IPS-NIHi7 (cell line): ENCODE results near the gene GPR180.

ENCODE experiments used
- DNase-seq: peaks from one replicate; pipeline ENCODE4 v3.0.0; 2012; ENCODE audit warnings: mixed read lengths; ENCODE audit errors: extremely low spot score

Gene GPR180

DNA sequence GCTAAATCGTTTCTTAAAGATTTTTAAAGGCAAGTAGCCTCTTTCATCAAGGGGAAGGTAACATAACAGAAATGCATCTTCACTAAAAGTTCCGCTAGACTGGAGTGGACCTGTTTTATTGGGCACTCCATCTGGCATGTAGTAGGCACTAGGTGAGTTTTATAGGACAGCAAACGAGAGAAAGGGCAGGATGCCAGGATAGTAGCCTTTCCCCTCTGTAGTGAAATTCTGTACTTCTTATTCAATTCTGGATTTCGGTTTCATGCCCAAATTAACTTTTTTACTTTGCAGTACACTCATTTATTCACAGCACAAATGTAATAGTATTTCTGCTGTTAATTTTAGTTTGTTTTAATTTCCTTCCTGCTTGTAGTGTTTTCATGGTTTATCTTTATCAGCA, 45.2 kb downstream of the GPR180 start:
- DNase-seq, result no peak

DNA sequence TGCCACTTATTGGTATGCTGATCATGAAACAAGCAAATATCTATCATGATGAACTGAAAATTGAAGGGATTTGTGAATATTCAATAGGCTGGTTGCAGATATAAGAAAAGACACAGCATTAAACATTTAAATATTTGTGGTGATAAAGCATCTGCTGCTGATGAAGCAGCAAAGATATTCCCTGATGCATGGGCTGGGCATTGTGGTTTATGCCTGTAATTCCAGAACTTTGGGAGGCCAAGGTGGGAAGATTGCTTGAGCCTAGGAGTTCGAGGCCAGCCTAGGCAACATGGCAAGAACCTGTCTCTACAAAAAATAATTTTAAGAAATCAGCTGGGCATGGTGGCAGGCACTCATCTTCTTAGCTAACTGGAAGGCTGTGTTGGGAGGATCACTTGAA, 54.5 kb downstream of the GPR180 start:
- DNase-seq, result no peak

DNA sequence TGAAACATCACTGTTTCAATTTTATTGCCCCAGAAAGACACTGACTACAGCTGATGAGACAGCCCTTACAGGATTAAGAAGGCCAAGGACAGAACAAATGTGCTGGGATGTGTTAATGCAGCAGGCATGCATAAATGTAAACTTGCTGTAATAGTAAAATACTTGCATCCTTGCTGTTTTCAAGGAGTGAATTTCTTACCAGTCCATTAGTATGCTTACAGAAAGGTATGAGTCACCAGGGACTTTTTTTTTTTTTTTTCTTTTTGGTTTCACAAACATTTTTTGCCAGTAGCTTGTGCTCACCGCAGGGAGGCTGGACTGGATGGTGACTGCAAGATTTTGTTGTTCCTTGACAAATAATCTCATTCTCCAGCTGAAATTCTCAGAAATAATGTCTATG, 55.1 kb downstream of the GPR180 start:
- no peak for DNase-seq

DNA sequence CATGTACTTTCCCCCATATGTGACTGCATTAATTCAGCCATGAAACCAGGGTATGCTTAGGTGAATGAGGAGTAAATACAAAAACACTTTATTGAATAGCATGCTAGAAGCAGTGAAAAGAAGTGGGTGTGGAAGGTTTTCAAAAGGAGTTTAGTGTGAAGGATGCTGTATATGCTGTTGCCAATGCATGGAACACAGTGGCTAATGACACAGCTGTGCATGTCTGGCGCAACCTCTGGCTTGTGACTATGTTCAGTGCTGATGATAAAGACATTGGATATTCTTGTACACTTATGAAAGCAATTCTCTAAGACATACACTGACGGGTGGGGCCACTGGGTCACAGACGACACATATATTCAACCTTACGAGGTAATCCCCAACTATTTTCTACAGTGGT, 55.5 kb downstream of the GPR180 start:
- DNase-seq, result no peak

DNA sequence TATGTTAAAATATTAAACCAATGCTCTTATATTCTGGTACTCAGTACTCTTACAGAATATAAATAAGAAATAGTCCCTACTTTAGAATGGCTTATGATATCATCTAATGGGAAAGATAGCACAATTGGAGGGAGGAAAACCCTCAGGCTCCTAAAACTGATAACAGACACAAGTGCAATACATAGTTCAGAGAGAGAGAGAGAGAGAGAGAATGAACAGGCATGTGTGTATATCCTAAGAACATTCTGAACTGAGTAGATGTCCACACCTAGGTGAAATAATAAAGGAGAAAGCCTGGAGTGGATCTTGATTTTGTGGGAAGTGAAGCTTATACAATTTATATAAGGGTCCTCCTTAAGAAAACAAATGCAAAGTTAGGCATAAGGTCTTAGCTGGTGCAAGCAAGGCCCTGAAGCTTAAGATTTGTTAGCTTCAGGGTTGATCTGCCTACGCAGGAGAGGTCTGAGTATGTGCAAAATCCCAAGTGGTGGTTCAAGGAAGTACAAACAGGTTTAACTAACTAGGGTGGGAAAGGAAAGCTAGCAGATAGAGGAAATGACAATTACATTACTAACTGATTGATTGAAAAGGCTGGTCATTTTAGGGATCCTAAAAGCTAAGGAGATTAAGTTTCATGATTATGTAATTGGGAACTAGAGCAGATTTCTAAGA, 57.4 kb downstream of the GPR180 start:
- DNase-seq, result peak; percentile 19

DNA sequence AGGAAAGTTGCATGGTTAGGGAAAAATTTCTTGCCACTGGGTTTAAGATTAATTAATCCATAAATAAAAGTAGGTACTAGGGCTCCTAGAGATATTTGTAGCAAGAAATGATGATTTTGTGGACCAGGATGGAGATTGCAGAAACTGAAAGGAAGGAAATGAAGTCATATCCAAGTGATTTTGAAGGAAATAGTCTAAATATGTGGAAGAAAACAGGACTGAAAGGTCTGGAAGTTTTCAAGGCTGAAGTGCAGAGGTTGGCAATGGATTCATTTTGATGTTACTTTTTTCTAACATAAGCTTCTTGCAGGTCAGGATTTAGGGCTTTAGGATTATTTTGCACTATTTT, 57.9 kb downstream of the GPR180 start:
- no peak for DNase-seq

DNA sequence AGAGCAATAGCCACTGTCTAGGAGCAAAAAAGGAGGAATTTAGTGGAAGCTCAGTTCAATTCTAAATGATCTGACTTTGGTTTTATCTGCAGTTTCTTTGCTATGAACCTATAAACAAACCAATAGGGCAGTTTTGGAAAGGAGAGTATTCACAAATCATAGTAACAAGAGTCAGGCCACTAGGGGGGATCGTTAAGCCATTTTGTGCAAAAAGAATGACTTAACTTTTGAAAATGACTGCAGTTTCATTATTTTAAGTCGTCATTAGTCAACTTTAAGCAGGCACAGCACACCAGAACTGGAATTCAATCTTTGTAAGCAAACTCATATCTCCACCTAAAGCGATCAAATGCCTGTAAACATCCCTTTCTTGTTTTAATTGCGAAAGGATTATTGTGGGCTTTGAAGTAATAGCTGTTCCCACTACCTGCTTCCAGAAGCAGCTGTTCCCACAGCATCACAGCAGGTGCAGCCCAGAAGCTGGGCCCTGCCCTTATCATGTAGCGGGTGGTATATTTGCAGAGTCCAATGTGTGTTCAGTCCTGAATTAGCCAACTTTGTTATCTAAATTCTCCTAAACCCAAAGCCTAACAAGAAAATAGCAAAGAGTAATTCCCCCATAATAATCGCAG, 59.2 kb downstream of the GPR180 start:
- DNase-seq, result peak; percentile 21

DNA sequence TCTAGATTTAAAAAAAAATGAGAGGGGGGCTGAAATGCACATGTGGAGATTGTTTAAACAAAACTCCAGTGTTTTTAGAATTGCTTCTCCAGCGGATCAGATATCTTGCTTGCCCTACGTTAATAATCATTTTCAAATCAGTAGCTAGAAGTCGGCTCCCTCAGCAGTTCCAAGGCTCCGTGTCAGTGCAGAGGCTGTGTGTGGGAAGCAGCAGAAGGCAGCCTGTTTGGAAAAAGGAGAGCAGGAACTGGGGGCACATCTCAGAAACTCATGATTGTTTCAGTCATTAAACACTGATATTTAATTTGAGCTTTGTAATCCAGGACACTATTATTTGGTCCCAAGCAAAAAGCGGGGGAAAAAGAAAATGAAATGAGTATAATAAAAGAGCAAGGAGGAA, 59.7 kb downstream of the GPR180 start:
- DNase-seq, result no peak

DNA sequence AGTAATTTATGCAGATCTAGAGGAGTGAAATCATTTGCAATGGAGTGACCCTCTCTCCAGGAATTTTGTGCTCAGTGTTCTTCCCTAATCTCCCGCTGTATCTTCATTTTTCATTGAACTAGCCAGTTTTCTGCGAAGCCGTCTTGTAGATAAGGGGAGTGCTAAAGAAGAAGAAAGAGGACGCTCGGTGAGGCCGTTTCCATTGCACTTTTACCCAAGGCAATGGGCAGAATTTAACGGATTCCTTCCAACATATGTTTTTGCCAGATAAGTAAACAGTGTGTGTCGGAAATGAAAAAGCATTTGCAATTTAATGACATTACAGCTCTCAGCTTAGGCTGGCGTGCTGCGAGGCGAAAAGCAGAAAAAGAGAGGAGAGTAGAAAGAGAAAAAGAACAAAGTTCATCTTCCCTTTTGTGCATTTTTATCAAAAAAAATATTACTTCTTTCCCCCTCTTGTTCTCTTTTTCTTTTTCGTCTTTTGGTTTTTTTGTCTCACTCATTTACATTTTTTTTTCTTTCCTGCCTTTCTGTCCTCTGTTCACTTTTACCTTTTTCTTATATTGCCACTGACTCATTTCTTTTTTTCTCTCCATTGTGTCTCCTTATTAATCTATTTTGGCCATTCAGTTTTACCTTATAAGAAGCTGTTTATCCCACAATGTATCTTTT, 60.8 kb downstream of the GPR180 start:
- no peak for DNase-seq

DNA sequence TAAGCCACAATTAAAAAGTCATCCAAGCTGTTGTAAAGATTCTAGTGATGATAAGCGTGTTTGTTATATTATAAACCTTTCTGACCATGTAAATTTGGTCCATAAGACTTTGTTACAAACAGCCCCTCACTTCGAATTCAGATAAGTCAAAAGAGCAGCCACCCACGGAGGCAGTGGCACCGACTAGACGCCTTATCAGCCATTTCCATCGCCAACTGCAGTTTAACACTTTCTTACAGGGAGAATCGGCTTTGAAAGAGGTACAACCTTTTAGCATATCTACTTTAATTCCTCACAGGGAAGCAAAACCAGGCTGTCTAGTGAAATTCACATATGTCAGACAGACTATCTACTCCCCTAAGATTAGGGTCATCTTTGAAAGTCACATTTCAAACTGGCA, 63.2 kb downstream of the GPR180 start:
- DNase-seq, result no peak

DNA sequence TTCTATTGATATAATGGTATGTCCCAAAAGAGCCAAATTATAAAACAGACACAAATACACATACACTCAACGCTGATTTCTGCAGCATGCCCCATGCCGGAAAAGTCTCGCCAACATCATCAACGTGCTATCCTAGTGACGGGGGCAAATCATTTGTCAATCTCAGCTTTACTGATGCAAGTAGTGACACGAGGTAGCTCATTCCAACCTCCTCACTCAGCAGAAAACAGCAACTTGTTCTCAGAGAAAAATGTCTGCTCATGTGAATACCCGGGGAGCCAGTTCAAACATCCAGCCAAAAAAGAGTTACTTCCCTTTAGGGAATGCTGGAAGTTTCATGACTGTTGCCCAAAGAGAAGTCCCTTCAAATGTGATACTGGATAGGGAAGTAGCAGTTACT, 64.4 kb downstream of the GPR180 start:
- DNase-seq, result no peak

DNA sequence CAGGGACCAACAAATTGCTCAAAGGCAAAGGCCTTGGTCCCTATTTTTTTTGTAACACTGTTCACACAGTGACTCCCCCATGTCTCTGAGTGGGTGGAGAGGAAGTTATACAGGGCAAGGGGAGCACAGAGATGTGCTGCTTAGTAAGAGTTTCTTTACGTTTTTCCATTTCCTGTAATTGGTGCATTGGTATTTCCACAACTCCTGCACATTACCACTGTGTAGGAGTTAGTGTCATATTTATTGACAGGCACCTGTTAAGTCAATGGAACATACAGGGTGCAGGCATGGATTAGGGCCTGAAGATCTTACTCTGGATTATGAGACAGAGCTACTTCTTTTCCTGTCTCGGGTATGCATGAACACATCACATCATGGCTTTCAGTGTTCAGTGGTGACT, 65.5 kb downstream of the GPR180 start:
- DNase-seq, result no peak

DNA sequence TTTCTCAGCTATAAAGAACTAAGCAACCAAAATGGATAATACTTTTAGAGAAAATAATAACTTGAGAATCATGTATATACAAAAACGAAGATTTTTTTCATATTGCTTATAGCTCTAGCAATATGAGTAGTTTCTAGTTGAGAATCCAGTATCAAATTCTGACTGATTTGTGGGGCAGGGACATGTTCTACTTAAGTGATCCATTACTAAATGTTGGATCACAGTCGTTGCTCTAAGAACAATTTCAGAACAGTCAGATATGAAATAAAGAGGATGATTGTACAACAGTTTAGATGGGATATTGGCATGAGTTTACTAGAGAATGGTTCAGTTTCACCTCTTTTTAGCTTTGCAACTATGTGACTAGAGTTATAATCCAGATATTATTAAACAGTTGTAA, 70.7 kb downstream of the GPR180 start:
- DNase-seq, result no peak

DNA sequence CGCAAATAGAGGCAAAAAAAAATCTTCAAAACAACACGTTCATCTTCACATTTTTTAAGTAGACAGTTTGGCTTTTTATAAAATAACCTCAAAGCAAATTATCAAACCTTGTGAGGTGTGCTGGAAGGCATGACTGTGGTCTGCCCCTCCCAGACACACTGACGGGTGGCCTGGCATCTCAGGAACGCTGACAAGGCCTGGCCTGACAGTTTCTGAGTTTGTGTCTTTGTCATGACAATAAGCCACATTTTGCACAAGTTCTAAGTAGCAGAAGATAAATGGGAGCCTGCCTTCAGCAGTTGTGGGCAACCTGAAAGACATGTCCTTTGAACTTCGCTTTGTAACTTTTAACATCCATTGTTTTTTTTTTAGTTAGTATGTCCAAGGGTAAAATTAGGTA, 72.2 kb downstream of the GPR180 start:
- DNase-seq, result peak; percentile 29

DNA sequence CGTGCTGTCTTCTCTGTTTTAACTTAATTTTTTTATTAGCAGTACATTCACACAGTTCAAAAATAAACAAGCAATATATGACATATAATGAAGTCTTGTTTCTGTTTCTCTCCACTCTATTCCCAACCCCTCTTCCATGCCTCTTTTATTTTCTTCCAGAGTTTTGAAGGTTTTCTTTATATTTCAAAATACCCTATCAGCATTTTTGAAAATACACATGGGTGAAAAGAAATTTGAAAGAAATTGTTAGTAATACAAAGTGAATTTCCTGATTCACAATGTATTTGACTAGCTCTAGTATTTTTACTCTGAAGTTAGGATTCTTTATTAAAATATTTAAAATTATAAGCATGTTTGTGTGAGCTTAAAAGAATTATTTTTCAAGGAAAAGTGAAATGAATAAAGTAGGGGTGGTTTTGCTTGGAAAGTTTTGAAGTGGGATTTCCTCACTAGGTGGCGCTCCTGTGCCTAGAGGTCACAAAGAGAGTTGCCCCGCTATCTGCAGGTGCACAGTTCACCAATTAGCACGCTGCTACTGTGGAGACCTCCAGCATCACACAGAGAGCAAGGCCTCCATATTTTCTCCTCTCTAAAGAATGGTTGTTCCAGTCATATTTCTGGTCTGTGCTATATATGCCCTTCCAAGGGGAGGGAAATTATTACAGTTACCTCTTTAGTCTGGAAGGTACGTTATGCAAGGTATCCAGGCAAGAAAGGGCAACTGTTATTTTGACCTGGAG, 73.1 kb downstream of the GPR180 start:
- DNase-seq, result peak; percentile 79

DNA sequence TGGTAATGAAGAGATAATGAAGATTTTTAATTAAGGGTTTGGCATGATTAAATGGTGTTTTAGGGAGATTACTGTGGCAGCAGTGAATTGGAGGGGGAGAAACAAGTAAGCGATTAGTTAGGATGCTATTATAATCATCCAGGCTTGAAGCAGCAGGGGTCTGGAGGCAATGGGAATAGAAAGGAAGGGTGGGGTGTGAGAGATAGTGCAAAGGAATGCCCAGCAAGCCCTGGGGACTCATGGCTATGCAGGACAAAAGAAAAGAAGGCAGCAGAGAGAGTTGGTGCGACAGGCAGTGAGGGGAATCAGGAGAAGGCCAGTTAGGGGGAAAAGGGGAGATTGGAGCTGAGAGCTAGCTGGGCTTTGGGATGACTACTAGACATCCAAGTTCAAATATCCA, 76.1 kb downstream of the GPR180 start:
- no peak for DNase-seq

DNA sequence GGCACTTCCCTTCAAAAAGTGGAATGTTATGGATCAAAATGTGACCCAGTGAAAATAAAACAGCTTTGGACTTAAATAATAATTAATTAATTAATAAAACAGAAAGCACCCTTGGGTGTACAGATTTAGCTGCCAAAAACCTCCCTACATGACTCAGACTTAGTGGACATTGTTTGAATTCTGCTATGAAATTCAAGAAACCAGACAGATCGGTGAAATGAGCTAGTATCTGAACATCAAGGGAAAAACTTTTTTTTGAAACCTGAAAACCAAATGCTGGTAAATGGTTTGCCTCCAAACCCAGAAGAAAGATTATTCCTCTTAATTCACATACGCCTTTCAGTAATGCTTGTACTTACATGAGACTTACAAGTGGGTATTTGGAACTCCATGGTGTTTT, 77.2 kb downstream of the GPR180 start:
- DNase-seq, result no peak

DNA sequence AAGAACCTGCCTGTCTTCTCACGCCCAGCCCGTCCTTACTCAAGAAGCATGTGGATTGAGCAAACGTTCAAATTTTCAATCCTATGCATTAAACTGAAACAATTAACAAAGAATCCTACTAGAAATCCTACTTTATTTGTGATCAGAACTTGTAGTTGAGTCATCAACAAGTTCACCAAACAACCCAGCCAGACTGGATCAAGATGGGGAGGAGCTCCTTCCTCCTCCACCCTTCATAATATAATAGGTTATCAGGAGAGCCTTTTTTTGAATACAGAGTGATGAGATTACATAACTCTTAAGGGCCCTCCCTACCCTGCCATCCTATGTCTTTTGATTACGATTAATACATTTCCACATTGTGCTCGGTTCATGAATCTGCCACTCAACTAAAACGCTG, 78.0 kb downstream of the GPR180 start:
- DNase-seq, result no peak

DNA sequence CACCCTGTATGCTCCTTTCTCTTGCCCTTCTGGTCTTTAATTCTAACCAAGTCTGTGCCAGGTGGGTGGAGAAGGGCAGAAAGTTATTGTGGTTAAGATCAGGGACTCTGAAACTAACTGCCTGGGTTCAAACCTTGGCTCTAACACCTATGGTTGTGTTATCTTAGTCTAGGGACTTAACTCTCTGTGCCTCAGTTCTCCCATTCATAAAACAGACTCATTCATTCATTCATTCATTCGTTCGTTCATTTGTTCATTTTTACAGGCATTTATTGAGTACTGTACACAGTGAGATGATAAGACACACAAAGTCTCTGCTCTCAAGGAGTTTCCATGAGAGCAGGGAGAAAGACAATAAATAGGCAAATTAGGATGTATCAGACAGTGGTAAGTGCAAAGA, 80.6 kb downstream of the GPR180 start:
- DNase-seq, result no peak

DNA sequence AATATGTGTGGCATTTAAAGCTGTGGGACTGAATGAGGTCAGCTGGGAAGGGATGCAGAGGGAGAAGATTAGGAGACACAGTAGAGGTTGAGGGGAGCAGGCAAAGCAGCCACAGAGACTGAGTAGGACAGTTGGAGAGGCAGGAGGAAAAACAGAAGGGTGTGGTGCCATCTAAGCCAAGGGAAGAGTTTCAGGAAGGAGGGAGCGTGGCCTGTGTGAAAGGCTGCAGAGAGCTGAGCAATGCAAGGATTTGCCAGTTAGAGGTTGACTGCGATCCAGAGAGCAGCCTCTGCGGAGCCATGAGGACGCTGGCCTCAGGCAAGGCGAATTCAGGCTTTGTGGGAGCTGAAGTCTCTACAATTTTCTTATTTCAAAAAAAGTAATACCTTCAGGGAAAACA, 81.8 kb downstream of the GPR180 start:
- no peak for DNase-seq
